Upper lobe of left lung (tissue), 4 donors: Measurements from ENCODE around the gene C1QTNF9.

ENCODE experiments used
- CTCF ChIP-seq, 6 experiments: fragments of 450-650 bp in 4 of 6; fragments of 200-600 bp in 2 of 6; sonication (generic) in 2 of 6; IDR thresholded peaks; one replicate each; pipeline ENCODE4 v1.5.1; 2016 to 2019; ENCODE audit warnings: antibody characterized with exemption in 6 of 6
- EP300 ChIP-seq, 4 donors: sonication (generic); formaldehyde crosslinking; IDR thresholded peaks; one replicate each; pipeline ENCODE4 v1.5.1; 2017; ENCODE audit warnings: antibody characterized with exemption in 4 of 4, control low read depth in 2 of 4

GRCh38 chr13:24269821-24270220, 39.6 kb upstream of the C1QTNF9 start:
- TF ChIP-seq CTCF (IDR thresholded peaks at IDR 0.05) (no peak), EP300 (IDR thresholded peaks at IDR 0.05) (no peak)
